GM18520 (cell line): ENCODE results near the gene PLXNA1.

Experiments
- ATAC-seq: cut with Tn5 transposase; IDR thresholded peaks from one replicate; pipeline ENCODE4 v1.9.1; 2021; ENCODE audit not compliant: unreplicated experiment

The PLXNA1 gene

GRCh38 chr3:127032296-127032990 is 49.5 kb downstream of the PLXNA1 start:
- no peak for ATAC-seq
